Hematopoietic multipotent progenitor cell treated with erythropoietin and hydrocortisone succinate and interleukin-3 and kit ligand, for 6 days (in vitro differentiated cells): ENCODE data around the gene SDR42E1.
"Not testable (repeated sequence)": the region's sequence is repeated elsewhere in the genome, so short reads cannot be mapped to it uniquely, and the experiment has no call there.

Experiments used
- DNase-seq: peaks from one replicate; pipeline ENCODE4 v3.0.0-alpha.2; 2015

The SDR42E1 gene

DNA sequence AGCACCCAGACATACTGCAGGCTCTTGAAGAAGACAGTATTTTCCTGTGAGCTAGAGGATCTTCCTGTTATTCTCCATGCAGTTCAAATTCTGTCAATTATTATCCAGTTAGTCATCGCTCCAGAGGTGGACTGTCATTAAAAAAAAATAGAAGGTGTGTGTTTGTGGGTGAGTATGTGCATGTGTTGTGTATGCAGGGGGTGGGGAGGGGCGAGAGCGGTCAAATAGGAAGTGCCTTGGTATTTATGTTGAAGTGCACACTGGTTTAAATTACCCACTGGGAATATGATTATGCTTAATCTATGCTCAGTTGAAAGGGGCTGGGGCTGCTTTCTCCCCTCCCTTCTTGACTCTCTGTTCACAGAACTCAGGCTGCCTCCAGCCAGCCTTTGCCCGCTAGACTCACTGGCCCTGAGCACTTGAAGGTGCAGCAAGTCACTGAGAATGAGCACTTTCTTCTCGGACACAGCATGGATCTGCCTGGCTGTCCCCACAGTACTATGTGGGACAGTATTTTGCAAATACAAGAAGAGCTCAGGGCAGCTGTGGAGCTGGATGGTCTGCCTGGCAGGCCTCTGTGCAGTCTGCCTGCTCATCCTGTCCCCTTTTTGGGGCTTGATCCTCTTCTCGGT is 23.8 kb upstream of the SDR42E1 start, which contains the start of gene HSD17B2:
Gene HSD17B2 (plus strand): TSS at position 273 of the 632 bp plus-strand sequence. CDS start 172 bp downstream, at position 445.
- no peak for DNase-seq

GRCh38 chr16:82033683-82034300 is 22.5 kb upstream of the SDR42E1 start:
- DNase-seq, result no peak

- no peak for DNase-seq
Observed at GRCh38 chr16:82033006-82033405, 21.7 kb upstream of the SDR42E1 start.

DNA sequence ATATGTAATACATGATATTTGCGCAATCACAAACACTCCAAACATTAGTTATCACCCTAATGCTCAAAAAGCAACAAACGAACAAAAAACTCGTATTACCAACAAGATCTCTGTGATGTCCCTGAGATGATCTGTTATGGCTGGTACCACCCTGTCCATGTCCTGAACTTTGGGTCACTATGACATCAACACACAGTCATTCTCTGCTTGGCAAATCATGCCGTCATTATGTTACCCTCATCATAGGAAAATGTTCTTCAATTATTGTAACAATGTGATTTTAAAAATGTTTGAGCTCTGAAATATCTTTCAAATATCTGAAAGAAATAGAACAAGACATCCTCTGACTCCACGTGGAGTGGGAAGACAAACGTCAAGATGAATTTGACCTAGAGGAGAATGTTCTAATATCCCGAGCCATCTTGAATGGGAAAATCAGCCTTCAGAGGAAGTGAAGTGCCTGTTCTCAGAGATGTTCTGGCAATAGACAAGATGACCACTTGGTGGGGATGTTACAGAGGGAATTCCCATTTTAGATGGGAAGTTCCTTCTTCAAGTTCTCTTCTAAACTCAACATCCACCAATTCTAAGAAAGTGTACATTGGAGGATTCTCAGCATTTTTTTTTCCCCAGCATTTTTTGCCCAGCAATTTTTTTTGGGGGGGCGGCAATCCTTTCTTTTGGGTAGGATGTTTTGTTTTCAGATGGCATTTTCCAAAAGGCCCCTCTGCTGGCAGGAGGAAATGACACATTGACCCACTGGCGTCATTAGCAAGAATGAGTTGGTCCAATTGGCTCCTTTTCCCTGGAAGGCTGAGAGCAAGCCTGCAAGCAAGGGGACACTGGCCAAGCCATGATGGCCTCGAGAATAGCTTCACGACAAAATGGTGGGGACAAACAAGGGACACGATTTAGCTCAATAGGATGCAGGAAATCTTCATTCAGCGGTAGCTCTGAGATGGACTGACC is 20.1 kb upstream of the SDR42E1 start:
- peak; percentile 53 for DNase-seq

DNA sequence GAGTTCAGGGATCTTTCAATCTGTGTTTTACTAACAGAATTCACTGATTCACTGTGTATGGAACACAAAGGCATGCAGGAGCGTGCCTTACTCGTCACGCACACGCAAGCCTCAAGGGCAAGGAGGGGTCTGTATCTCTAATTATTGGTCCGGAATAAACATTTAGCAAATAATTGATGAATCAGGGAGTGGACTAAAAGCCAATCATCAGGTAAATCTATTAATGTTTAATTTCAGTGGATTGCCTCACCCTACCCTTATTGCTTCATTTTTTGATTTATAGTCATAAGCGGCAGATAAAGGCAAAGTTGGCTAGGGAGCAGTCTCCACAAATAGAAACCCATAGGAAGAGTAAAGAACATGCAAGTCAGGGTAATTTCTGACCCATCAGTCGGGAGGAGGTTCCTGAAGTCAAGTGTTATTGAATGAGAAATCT is 16.4 kb upstream of the SDR42E1 start:
- no peak for DNase-seq

DNA sequence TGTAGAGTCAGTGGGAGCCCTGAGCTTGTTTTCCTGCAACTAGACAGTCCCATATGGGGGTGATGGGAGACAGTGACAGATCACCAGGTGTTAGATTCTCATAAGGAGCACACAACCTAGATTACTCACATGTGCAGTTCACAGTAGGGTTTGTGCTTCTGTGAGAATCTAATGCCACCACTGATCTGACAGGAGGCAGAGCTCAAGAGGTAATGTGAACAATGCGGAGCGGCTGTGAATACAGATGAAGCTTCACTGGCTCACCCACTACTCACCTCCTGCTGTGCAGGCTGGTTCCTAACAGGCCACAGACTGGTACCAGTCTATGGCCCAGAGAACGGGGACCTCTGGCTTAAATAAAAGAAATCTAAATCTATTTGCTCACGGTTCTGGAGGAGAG is 13.6 kb upstream of the SDR42E1 start:
- no peak for DNase-seq

GRCh38 chr16:82024316-82024715 is 13.0 kb upstream of the SDR42E1 start:
- DNase-seq, result no peak

GRCh38 chr16:82023206-82023605 is 11.9 kb upstream of the SDR42E1 start:
- DNase-seq, result no peak

DNA sequence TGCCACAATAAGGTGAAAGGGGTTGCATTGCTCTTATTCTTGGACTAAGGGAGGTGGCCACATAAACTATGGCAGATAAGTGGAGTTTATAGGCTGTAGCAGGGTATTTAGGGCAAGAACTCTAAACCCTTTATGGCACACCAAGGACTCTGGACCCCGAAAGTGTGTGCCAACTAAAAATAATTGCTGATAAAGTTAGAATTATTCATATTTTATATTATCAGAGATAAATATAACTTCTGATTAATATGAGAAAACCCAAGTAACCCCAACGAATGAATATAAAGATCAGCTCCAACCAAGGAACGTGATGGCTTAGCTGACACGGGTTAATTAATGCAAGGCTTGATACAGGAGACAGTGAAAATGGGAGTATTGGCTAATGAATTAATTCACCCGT is 8.8 kb upstream of the SDR42E1 start:
- no peak for DNase-seq

- DNase-seq, result no peak
Observed at GRCh38 chr16:82019535-82019934, 8.3 kb upstream of the SDR42E1 start.

DNA sequence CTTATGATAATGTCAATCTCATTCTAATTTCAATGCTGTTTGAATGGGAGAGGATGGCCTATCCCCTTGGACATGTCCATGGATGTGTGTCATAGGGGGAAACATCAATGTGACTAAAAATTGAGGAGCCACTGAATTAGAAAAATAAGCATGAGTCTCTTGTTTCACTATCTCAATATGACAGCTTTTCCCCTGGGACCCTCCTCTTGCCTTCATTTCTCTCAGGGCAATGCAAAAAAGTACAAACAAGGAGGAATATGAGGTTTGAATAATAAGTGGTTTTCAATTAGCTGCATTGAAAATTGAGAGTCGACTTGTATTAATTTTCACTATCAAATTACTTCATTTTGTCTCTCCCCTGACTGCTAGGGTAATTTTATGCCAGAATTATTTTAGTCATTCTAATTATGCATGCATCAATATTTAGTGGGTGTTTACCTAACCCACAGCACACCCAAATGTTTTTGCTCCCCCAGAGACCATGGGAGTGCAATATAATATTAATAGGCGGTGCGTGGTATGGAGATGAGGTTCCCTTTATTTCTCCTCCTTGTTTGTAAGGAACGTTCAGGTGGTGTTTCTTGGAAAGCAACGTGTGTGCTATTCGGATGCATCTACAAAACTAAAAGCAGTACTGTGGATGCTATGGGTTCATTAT is 6.8 kb upstream of the SDR42E1 start:
- no peak for DNase-seq

GRCh38 chr16:82016964-82017363 is 5.7 kb upstream of the SDR42E1 start:
- no peak for DNase-seq

DNA sequence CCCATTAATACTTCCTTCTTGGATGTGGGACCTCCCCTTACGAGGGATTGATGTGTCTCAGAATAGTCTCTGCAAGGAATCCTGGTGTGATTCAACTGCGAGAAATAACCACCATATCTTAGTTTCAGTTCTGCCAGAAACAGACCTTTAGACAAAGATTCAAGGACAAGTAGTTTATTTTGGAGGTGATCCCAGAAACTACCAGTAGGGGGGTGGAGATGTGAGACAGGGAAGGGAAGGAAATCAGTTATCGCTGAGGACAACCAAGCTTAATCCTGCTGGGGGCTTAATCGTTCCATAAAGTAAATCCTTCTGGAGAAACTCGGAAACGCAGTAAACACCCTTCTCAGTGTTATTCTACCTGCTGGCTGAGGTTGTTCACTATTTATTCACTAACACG is 5.0 kb upstream of the SDR42E1 start:
- peak; percentile 41 for DNase-seq

DNA sequence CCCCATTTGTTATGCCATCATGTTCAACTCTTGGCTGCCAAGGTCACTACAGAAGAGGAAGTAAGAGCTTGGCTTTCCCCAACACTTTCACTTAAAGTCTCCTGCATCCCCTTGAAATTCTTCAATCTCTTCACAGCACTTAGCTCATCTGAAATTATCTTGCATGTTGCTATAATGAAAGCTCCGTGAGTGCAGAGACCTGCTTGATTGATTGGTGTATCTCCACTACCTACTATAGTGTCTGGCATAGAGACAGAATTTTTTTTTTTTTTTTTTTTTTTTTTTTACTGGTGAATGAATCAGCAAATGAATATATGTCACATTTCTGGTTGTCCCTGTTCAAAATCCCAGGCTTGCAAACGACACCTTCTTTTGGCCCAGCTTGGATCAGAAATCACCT is 1.9 kb upstream of the SDR42E1 start:
- no peak for DNase-seq

- DNase-seq, result no peak
Observed at GRCh38 chr16:82010649-82011048, 621 bp downstream of the SDR42E1 start.

- not testable (repeated sequence) for DNase-seq
Observed at GRCh38 chr16:82009789-82010188, 1.5 kb downstream of the SDR42E1 start.

- no peak for DNase-seq
Observed at GRCh38 chr16:82008957-82009592, 2.2 kb downstream of the SDR42E1 start.

DNA sequence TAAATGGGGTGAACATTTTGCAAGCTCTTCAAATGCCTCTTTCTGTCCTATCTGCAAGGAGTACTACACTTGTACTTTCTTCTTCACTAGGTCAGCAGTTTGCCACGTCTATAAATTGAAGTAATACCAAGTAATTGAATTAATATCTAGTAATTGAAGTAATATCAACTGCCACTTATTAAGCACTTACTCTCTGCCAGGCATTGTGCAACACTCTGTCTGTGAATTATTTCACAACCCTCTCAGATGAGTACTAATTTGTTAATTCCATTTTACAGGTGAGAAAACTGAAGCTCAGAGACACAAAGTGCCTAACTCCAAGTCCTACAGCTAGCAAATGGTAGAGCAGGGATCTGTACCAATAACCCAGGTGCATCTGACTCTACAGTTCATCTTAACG is 4.1 kb downstream of the SDR42E1 start:
- DNase-seq, result no peak

GRCh38 chr16:82006036-82006435 is 5.2 kb downstream of the SDR42E1 start:
- no peak for DNase-seq

GRCh38 chr16:82005027-82005830 is 6.0 kb downstream of the SDR42E1 start:
- no peak for DNase-seq

- DNase-seq, result no peak
Observed at GRCh38 chr16:82004601-82005000, 6.7 kb downstream of the SDR42E1 start.

DNA sequence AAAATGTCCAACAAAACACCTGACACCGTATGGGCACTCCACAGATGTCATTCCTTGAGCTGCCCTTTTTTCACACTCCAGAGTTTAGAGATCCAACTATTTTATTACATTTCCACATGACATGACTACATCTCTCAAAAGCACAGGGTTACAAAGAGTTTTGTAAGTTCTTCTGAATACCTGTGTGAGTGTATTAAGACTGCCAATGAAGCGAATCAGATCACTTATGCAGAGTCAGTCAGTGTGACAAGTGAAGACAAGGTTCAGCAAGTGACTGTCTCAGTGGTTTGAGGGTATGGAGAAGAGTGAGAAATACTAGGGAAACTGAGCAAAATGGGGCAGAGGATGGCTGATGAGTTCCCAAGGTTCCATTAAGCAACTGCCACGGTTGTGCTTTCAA is 8.4 kb downstream of the SDR42E1 start:
- DNase-seq, result no peak
